Esophagus squamous epithelium (tissue), 4 donors: ENCODE measurements around the gene DCLRE1B.

Experiments
- CTCF ChIP-seq, 6 experiments: fragments of 450-650 bp in 4 of 6; fragments of 200-600 bp in 2 of 6; sonication (generic) in 2 of 6; IDR thresholded peaks; one replicate each; pipeline ENCODE4 v1.5.1; 2016 to 2019; ENCODE audit warnings: antibody characterized with exemption in 6 of 6, mild to moderate bottlenecking in 4 of 6, moderate library complexity in 4 of 6
- POLR2A ChIP-seq, 4 donors: fragments of 450-650 bp; IDR thresholded peaks; one replicate each; pipeline ENCODE4 v1.6.1; 2017; ENCODE audit warnings: antibody characterized with exemption in 4 of 4, mild to moderate bottlenecking in 4 of 4, moderate library complexity in 3 of 4

GRCh38 chr1:113857776-113858175, 47.4 kb upstream of the DCLRE1B start:
- TF ChIP-seq CTCF (IDR thresholded peaks at IDR 0.05): no peak
- TF ChIP-seq POLR2A (IDR thresholded peaks at IDR 0.05): no peak
